Measurements from ENCODE around the gene GFM2.
"Not testable (repeated sequence)": the region's sequence is repeated elsewhere in the genome, so short reads cannot be mapped to it uniquely, and the experiment has no call there.

Gene GFM2

GRCh38 chr5:74766849-74767578 is at the start of gene GFM2, which contains the start of gene NSA2:
GFM2 (minus strand) TSS chr5:74767117; CDS start chr5:74763742, 3,375 bp downstream.
NSA2 (plus strand) TSS chr5:74767249; CDS start chr5:74767361, 112 bp downstream.
- DNase-seq (ENCODE audit: low read depth), result peak; percentile 72

GRCh38 chr5:74810915-74811314 is 44.0 kb upstream of the GFM2 start:
- DNase-seq (ENCODE audit: low read depth), result no peak

- DNase-seq (ENCODE audit: low read depth), result no peak
Observed at GRCh38 chr5:74801941-74802340, 35.0 kb upstream of the GFM2 start.

- DNase-seq (ENCODE audit: low read depth), result no peak
Observed at GRCh38 chr5:74801197-74801596, 34.3 kb upstream of the GFM2 start.

- no peak for DNase-seq (ENCODE audit: low read depth)
Observed at GRCh38 chr5:74798977-74799911, 32.3 kb upstream of the GFM2 start.

GRCh38 chr5:74791669-74792068 is 24.8 kb upstream of the GFM2 start:
- DNase-seq (ENCODE audit: low read depth), result not testable (repeated sequence)

GRCh38 chr5:74787424-74787823 is 20.5 kb upstream of the GFM2 start:
- DNase-seq (ENCODE audit: low read depth), result no peak

- no peak for DNase-seq (ENCODE audit: low read depth)
Observed at GRCh38 chr5:74786851-74787250, 19.9 kb upstream of the GFM2 start.

- DNase-seq (ENCODE audit: low read depth), result no peak
Observed at GRCh38 chr5:74778609-74779008, 11.7 kb upstream of the GFM2 start.

- no peak for DNase-seq (ENCODE audit: low read depth)
Observed at GRCh38 chr5:74772359-74772758, 5.4 kb upstream of the GFM2 start.

- no peak for DNase-seq (ENCODE audit: low read depth)
Observed at GRCh38 chr5:74767579-74767913, 629 bp upstream of the GFM2 start.

GRCh38 chr5:74766418-74766848 is 484 bp downstream of the GFM2 start:
- DNase-seq (ENCODE audit: low read depth), result no peak

- no peak for DNase-seq (ENCODE audit: low read depth)
Observed at GRCh38 chr5:74765929-74766328, 988 bp downstream of the GFM2 start.

GRCh38 chr5:74765201-74765600 is 1.7 kb downstream of the GFM2 start:
- no peak for DNase-seq (ENCODE audit: low read depth)

GRCh38 chr5:74763504-74763903 is 3.4 kb downstream of the GFM2 start:
- DNase-seq (ENCODE audit: low read depth), result no peak

- peak; percentile 50 for DNase-seq (ENCODE audit: low read depth)
Observed at GRCh38 chr5:74762599-74762998, 4.3 kb downstream of the GFM2 start.

GRCh38 chr5:74761241-74761640 is 5.7 kb downstream of the GFM2 start:
- DNase-seq (ENCODE audit: low read depth), result no peak

- not testable (repeated sequence) for DNase-seq (ENCODE audit: low read depth)
Observed at GRCh38 chr5:74748742-74749141, 18.2 kb downstream of the GFM2 start.

GRCh38 chr5:74738406-74738805 is 28.5 kb downstream of the GFM2 start:
- no peak for DNase-seq (ENCODE audit: low read depth)

- no peak for DNase-seq (ENCODE audit: low read depth)
Observed at GRCh38 chr5:74736759-74737158, 30.2 kb downstream of the GFM2 start.

- DNase-seq (ENCODE audit: low read depth), result no peak
Observed at GRCh38 chr5:74725331-74725730, 41.6 kb downstream of the GFM2 start.

- DNase-seq (ENCODE audit: low read depth), result no peak
Observed at GRCh38 chr5:74722271-74722670, 44.6 kb downstream of the GFM2 start.

- DNase-seq (ENCODE audit: low read depth), result no peak
Observed at GRCh38 chr5:74717596-74717995, 49.3 kb downstream of the GFM2 start.
